Stimulated activated CD4-positive, alpha-beta T cell treated with anti-CD3 and anti-CD28 coated beads, Interleukin-2, amount 100 ng/mL, for 4 hours (primary cell): ENCODE measurements around the gene RTKN2.

ENCODE experiments used
- DNase-seq: peaks from one replicate; pipeline ENCODE4 v3.0.0-alpha.2; 2020; ENCODE audit warnings: low read depth

The RTKN2 gene

GRCh38 chr10:62224606-62225005, 44.0 kb downstream of the RTKN2 start:
- DNase-seq, result no peak

GRCh38 chr10:62217683-62218082, 51.0 kb downstream of the RTKN2 start:
- no peak for DNase-seq

- no peak for DNase-seq
Measured at GRCh38 chr10:62214364-62214874, 54.2 kb downstream of the RTKN2 start.

- DNase-seq, result no peak
Measured at GRCh38 chr10:62205750-62206399, 62.8 kb downstream of the RTKN2 start.

- DNase-seq, result no peak
Measured at GRCh38 chr10:62199584-62199983, 69.1 kb downstream of the RTKN2 start.

- DNase-seq, result no peak
Measured at GRCh38 chr10:62196528-62196927, 72.1 kb downstream of the RTKN2 start.

GRCh38 chr10:62195675-62195926, 73.0 kb downstream of the RTKN2 start:
- DNase-seq, result no peak

GRCh38 chr10:62194924-62195674, 73.5 kb downstream of the RTKN2 start:
- no peak for DNase-seq

GRCh38 chr10:62193479-62193878, 75.2 kb downstream of the RTKN2 start:
- DNase-seq, result no peak

- DNase-seq, result no peak
Measured at GRCh38 chr10:62189131-62189530, 79.5 kb downstream of the RTKN2 start.

GRCh38 chr10:62188021-62188616, 80.5 kb downstream of the RTKN2 start:
- DNase-seq, result no peak

GRCh38 chr10:62186999-62187675, 81.5 kb downstream of the RTKN2 start:
- DNase-seq, result no peak

GRCh38 chr10:62185919-62186692, 82.5 kb downstream of the RTKN2 start:
- no peak for DNase-seq

- DNase-seq, result peak; percentile 26
Measured at GRCh38 chr10:62183857-62184795, 84.5 kb downstream of the RTKN2 start.

GRCh38 chr10:62183442-62183841, 85.2 kb downstream of the RTKN2 start:
- DNase-seq, result peak; percentile 35

- no peak for DNase-seq
Measured at GRCh38 chr10:62182595-62182994, 86.0 kb downstream of the RTKN2 start.

GRCh38 chr10:62182171-62182570, 86.5 kb downstream of the RTKN2 start:
- DNase-seq, result no peak

GRCh38 chr10:62180677-62181076, 88.0 kb downstream of the RTKN2 start:
- no peak for DNase-seq

- DNase-seq, result no peak
Measured at GRCh38 chr10:62178568-62178967, 90.1 kb downstream of the RTKN2 start.

GRCh38 chr10:62177111-62177510, 91.5 kb downstream of the RTKN2 start:
- no peak for DNase-seq

- DNase-seq, result no peak
Measured at GRCh38 chr10:62175251-62175650, 93.4 kb downstream of the RTKN2 start.
